GM21360 (cell line): ENCODE data around the gene TUBB2A.
"Not testable (repeated sequence)": the region's sequence is repeated elsewhere in the genome, so short reads cannot be mapped to it uniquely, and the experiment has no call there.

Source experiments
- ATAC-seq: cut with Tn5 transposase; IDR thresholded peaks from one replicate; pipeline ENCODE4 v1.9.1; 2021; ENCODE audit warnings: mild to moderate bottlenecking, moderate library complexity; ENCODE audit not compliant: unreplicated experiment

Gene TUBB2A

GRCh38 chr6:3157131-3157933, at the start of gene TUBB2A:
Gene TUBB2A, minus strand, starts transcription at chr6:3157544. Its CDS starts 81 bp downstream, at chr6:3157463.
- peak; percentile 74 for ATAC-seq

GRCh38 chr6:3206339-3207015, 49.1 kb upstream of the TUBB2A start:
- ATAC-seq, result no peak

GRCh38 chr6:3205913-3206312, 48.6 kb upstream of the TUBB2A start:
- no peak for ATAC-seq

GRCh38 chr6:3204921-3205320, 47.6 kb upstream of the TUBB2A start:
- no peak for ATAC-seq

GRCh38 chr6:3202999-3203696, 45.8 kb upstream of the TUBB2A start:
- peak; percentile 44 for ATAC-seq

- no peak for ATAC-seq
These were observed 44.0 kb upstream of the TUBB2A start for GRCh38 chr6:3201388-3201787.

GRCh38 chr6:3200682-3201081, 43.3 kb upstream of the TUBB2A start:
- no peak for ATAC-seq

GRCh38 chr6:3199382-3199781, 42.0 kb upstream of the TUBB2A start:
- no peak for ATAC-seq

GRCh38 chr6:3197734-3198133, 40.4 kb upstream of the TUBB2A start:
- ATAC-seq, result not testable (repeated sequence)

GRCh38 chr6:3196770-3197169, 39.4 kb upstream of the TUBB2A start:
- ATAC-seq, result no peak

- ATAC-seq, result no peak
These were observed 38.6 kb upstream of the TUBB2A start for GRCh38 chr6:3195695-3196497.

- ATAC-seq, result no peak
These were observed 38.0 kb upstream of the TUBB2A start for GRCh38 chr6:3195420-3195694.

GRCh38 chr6:3194535-3195419, 37.4 kb upstream of the TUBB2A start:
- no peak for ATAC-seq

GRCh38 chr6:3193102-3193849, 35.9 kb upstream of the TUBB2A start:
- no peak for ATAC-seq

- ATAC-seq, result no peak
These were observed 33.4 kb upstream of the TUBB2A start for GRCh38 chr6:3190779-3191178.

- no peak for ATAC-seq
These were observed 32.7 kb upstream of the TUBB2A start for GRCh38 chr6:3190056-3190455.

- ATAC-seq, result not testable (repeated sequence)
These were observed 31.8 kb upstream of the TUBB2A start for GRCh38 chr6:3189192-3189591.

GRCh38 chr6:3188262-3188661, 30.9 kb upstream of the TUBB2A start:
- ATAC-seq, result no peak

GRCh38 chr6:3186974-3187382, 29.6 kb upstream of the TUBB2A start:
- no peak for ATAC-seq
